Upper lobe of left lung (tissue), 4 donors: ENCODE measurements around the gene ATP9B.

Experiments
- CTCF ChIP-seq, 6 experiments: fragments of 450-650 bp in 4 of 6; fragments of 200-600 bp in 2 of 6; sonication (generic) in 2 of 6; IDR thresholded peaks; one replicate each; pipeline ENCODE4 v1.5.1; 2016 to 2019; ENCODE audit warnings: antibody characterized with exemption in 6 of 6
- EP300 ChIP-seq, 4 donors: sonication (generic); formaldehyde crosslinking; IDR thresholded peaks; one replicate each; pipeline ENCODE4 v1.5.1; 2017; ENCODE audit warnings: antibody characterized with exemption in 4 of 4, control low read depth in 2 of 4
- POLR2A ChIP-seq, 4 donors: fragments of 450-650 bp; IDR thresholded peaks; one replicate each; pipeline ENCODE4 v1.5.1; 2016 to 2017; ENCODE audit warnings: antibody characterized with exemption in 4 of 4, mild to moderate bottlenecking in 2 of 4
- POLR2AphosphoS5 ChIP-seq, 2 donors: sonication (generic); formaldehyde crosslinking; IDR thresholded peaks; one replicate each; pipeline ENCODE4 v1.5.1; 2017; ENCODE audit warnings: antibody characterized with exemption in 2 of 2

GRCh38 chr18:79337620-79338019, 268.4 kb downstream of the ATP9B start:
- TF ChIP-seq POLR2AphosphoS5 (IDR thresholded peaks at IDR 0.05) (no peak), CTCF (IDR thresholded peaks at IDR 0.05) (no peak), POLR2A (IDR thresholded peaks at IDR 0.05) (no peak), EP300 (IDR thresholded peaks at IDR 0.05) (no peak)
